GM12878 (cell line): ENCODE data around the gene FAM9A. TPM values are rescaled to one million over a fixed set of nuclear protein-coding genes. Genes with fewer than 3 reads are reported as not detected.

ENCODE experiments used
- ATAC-seq: fragments of 200-7000 bp; cut with Tn5 transposase; 3 replicates; pipeline ENCODE4 v1.9.1; 2020; ENCODE audit warnings: mild to moderate bottlenecking, moderate library complexity
- BruUV-seq: library from RNA; stranded (reverse); fragments of 400-500 nt; replicated peaks from 2 replicates; lab custom pipeline; 2021; lab: Mats Ljungman, UMichigan
- CTCF ChIA-PET: fragments of 300-600 bp; sonication (Branson Sonifier 250); formaldehyde crosslinking; extraction: SDS; loops from one replicate; lab custom pipeline; 2021; ENCODE audit warnings: inconsistent platforms; lab: Yijun Ruan, JAX
- POLR2A ChIA-PET: fragments of 350-600 bp; formaldehyde crosslinking; extraction: SDS; loops from one replicate; lab custom pipeline; 2021; ENCODE audit warnings: inconsistent platforms; lab: Charles Lee
- RAD21 ChIA-PET: fragments of 300-600 bp; sonication (Branson Sonifier 250); formaldehyde crosslinking; loops from one replicate; lab custom pipeline; 2023; ENCODE audit warnings: antibody characterized with exemption; ENCODE audit not compliant: unreplicated experiment; lab: Charles Lee
- SMC1A ChIA-PET: fragments of 300-600 bp; sonication (Branson Sonifier 250); formaldehyde crosslinking; loops from one replicate; lab custom pipeline; 2023; ENCODE audit not compliant: unreplicated experiment, uncharacterized antibody; lab: Charles Lee
- DNase-seq: peaks from one replicate; pipeline ENCODE4 v3.0.0-alpha.2; 2011; ENCODE audit warnings: low read depth, low spot score
- FAIRE-seq: peaks from 3 replicates; lab custom pipeline; 2011; peaks lifted over from hg19 to GRCh38; lab: Jason Lieb, UNC
- H2AFZ ChIP-seq: 2 replicates; pipeline ENCODE4 v1.6.0; 2011; ENCODE audit warnings: low read depth, low read length, control low read depth; ENCODE audit not compliant: control insufficient read depth
- H3K27ac ChIP-seq: 2 replicates; pipeline ENCODE4 v1.5.1; 2011; ENCODE audit warnings: control low read depth; ENCODE audit not compliant: control insufficient read depth, insufficient read depth
- H3K27me3 ChIP-seq, 2 experiments: replicated peaks in 1 of 2; 2 replicates each; pipeline versions ENCODE4 v1.6.0 to v1.6.1; 2011; ENCODE audit warnings: low read length in 1 of 2; ENCODE audit not compliant: control insufficient read depth in 2 of 2, insufficient read depth in 2 of 2
- H3K36me3 ChIP-seq, 2 experiments: 2 replicates each; pipeline ENCODE4 v1.5.1; 2011; ENCODE audit warnings: low read length in 1 of 2; ENCODE audit not compliant: control insufficient read depth in 2 of 2, insufficient read depth in 2 of 2
- H3K4me1 ChIP-seq: 2 replicates; pipeline ENCODE4 v1.6.1; 2011; ENCODE audit warnings: mild to moderate bottlenecking, low read length, moderate library complexity, mixed read lengths; ENCODE audit not compliant: control insufficient read depth, insufficient read depth
- H3K4me2 ChIP-seq: 2 replicates; pipeline ENCODE4 v1.6.0; 2011; ENCODE audit warnings: control low read depth; ENCODE audit not compliant: control insufficient read depth, insufficient read depth
- H3K4me3 ChIP-seq: fragments of 200-600 bp; sonication (generic); 2 replicates; pipeline ENCODE4 v1.5.1; 2016
- H3K79me2 ChIP-seq: 2 replicates; pipeline ENCODE4 v1.6.0; 2011; ENCODE audit warnings: low read length; ENCODE audit not compliant: control insufficient read depth, insufficient read depth
- H3K9ac ChIP-seq: 2 replicates; pipeline ENCODE4 v1.8.0; 2011; ENCODE audit warnings: low read length, control low read depth, mixed read lengths; ENCODE audit not compliant: control insufficient read depth, insufficient read depth
- H3K9me3 ChIP-seq: replicated peaks from 3 replicates; pipeline ENCODE4 v1.5.1; 2011; ENCODE audit warnings: mild to moderate bottlenecking, low read length; ENCODE audit not compliant: control insufficient read depth, insufficient read depth
- H4K20me1 ChIP-seq: 2 replicates; pipeline ENCODE4 v1.6.0; 2011; ENCODE audit not compliant: control insufficient read depth, insufficient read depth
- ASH2L ChIP-seq: fragments of 300-600, 200-600 bp; sonication (generic); IDR thresholded peaks from 2 replicates; pipeline ENCODE4 v1.6.1; 2017; ENCODE audit warnings: low read depth, mild to moderate bottlenecking, borderline replicate concordance
- BACH1 ChIP-seq: fragments of 450-650 bp; IDR thresholded peaks from 2 replicates; pipeline ENCODE4 v1.6.1; 2017; ENCODE audit warnings: mild to moderate bottlenecking, borderline replicate concordance
- BCL3 ChIP-seq: IDR thresholded peaks from 2 replicates; pipeline ENCODE4 v1.6.1; 2011; ENCODE audit warnings: borderline replicate concordance, low read depth, mild to moderate bottlenecking, moderate library complexity, low read length; ENCODE audit not compliant: insufficient read depth, poor library complexity, severe bottlenecking
- BRCA1 ChIP-seq: IDR thresholded peaks from 2 replicates; pipeline ENCODE4 v1.6.1; 2011; ENCODE audit warnings: low read depth, low read length, improper control_type of control experiment
- DPF2 ChIP-seq: fragments of 450-650 bp; IDR thresholded peaks from 2 replicates; pipeline ENCODE4 v1.6.1; 2017; ENCODE audit warnings: mild to moderate bottlenecking
- HDAC2 ChIP-seq: fragments of 200-600 bp; sonication (generic); IDR thresholded peaks from 2 replicates; pipeline ENCODE4 v1.6.1; 2017
- PML ChIP-seq: IDR thresholded peaks from 2 replicates; pipeline ENCODE4 v1.6.1; 2012; ENCODE audit warnings: low read length, inconsistent platforms
- RCOR1 ChIP-seq: conservative IDR thresholded peaks from 2 replicates; pipeline ENCODE4 v1.6.1; 2012; ENCODE audit warnings: low read depth, low read length, improper control_type of control experiment
- STAT3 ChIP-seq: IDR thresholded peaks from 2 replicates; pipeline ENCODE4 v1.6.1; 2011; ENCODE audit warnings: low read depth, low read length, improper control_type of control experiment
- ZBED1 ChIP-seq: IDR thresholded peaks from 2 replicates; pipeline ENCODE4 v1.6.1; 2016; ENCODE audit warnings: borderline replicate concordance
- ZSCAN29 ChIP-seq: fragments of 450-650 bp; IDR thresholded peaks from 2 replicates; pipeline ENCODE4 v1.6.1; 2017; ENCODE audit warnings: mild to moderate bottlenecking, moderate library complexity
- in situ Hi-C: fragments of 300-500 bp; cut with MboI; formaldehyde crosslinking; loops from 9 replicates; pipeline ENCODE4 v1.14.3; 2018; ENCODE audit warnings: mixed read lengths
- intact Hi-C: fragments of 100-400 bp; cut with micrococcal nuclease; formaldehyde crosslinking; loops from one replicate; pipeline ENCODE4 v1.14.2; 2022; ENCODE audit not compliant: unreplicated experiment
- polyA plus RNA-seq, 11 experiments: library from polyadenylated mRNA; depleted of rRNA in 4 of 11; unstranded in 6 of 11; stranded (reverse) in 5 of 11; fragments of >200 nt; fragmentation: Nextera tagmentation in 4 of 11; fragmentation: Illumina TruSeq in 1 of 11; extraction: Ambion mirVana in 4 of 11; extraction: Trizol in 1 of 11; gene quantifications; 1 replicate in 1 of 11; 2 replicates in 10 of 11; pipeline versions ENCODE4 v1.2.1 to v1.2.3, GENCODE V29; 2011 to 2016; ENCODE audit warnings: inconsistent platforms in 2 of 11, missing spikeins in 2 of 11, low read depth in 1 of 11
- total RNA-seq, 4 experiments: library from RNA; depleted of rRNA in 3 of 4; stranded (reverse); fragments of >200 nt in 3 of 4; fragmentation: Illumina TruSeq in 1 of 4; extraction: Trizol in 1 of 4; gene quantifications; 2 replicates each; pipeline versions ENCODE4 v1.2.1 to v1.2.3, GENCODE V29; 2013 to 2021

FAM9A gene
- total and polyA plus RNA-seq, 10 of the 15 experiments (the other 5 are each of a cell fraction or from before 2014, with no cell fraction given), result not detected

GRCh38 chrX:8808661-8809060, 7.5 kb upstream of the FAM9A start:
- ATAC-seq (no peak), FAIRE-seq (no peak)
- no peak overlapping the region for H3K27ac ChIP-seq
- H3K9ac ChIP-seq, result no peak overlapping the region
- in situ Hi-C loops, result loop anchor here (25.0 kb wide), 1 partner anchor 1304 kb away; no protein-coding TSS in a partner anchor
- no peak overlapping the region for H3K4me3 ChIP-seq
- H3K27me3 ChIP-seq, result no peaks in the 10 kb centered on the region; a peak in 1 of 4 replicates
- no peaks in the 10 kb centered on the region for H4K20me1 ChIP-seq
- TF ChIP-seq ZBED1 (no peak), STAT3 (no peak), BACH1 (no peak), HDAC2 (no peak), DPF2 (no peak), BRCA1 (no peak), PML (no peak), ASH2L (no peak), RCOR1 (no peak), BCL3 (no peak), ZSCAN29 (no peak)
- TF ChIP-seq, all 136 proteins: peak for 0
- CTCF ChIA-PET, result no interaction called here
- no peak overlapping the region for H2AFZ ChIP-seq
- no peaks in the 10 kb centered on the region for H3K4me1 ChIP-seq
- H3K9me3 ChIP-seq, result no peaks in the 10 kb centered on the region
- no TSS peak for BruUV-seq
- intact Hi-C loops, result no loop called here
- H3K4me2 ChIP-seq, result no peak overlapping the region
- no peaks in the 10 kb centered on the region for H3K36me3 ChIP-seq
- RAD21 ChIA-PET, result no interaction called here
- POLR2A ChIA-PET, result no interaction called here
- no peak for DNase-seq
- SMC1A ChIA-PET, result no interaction called here
- H3K79me2 ChIP-seq, result no peaks in the 10 kb centered on the region
